H9 (cell line): Measurements from ENCODE around the gene ST8SIA5. TPM values are rescaled to one million over a fixed set of nuclear protein-coding genes. Genes with fewer than 3 reads are reported as not detected.

Experiments used
- DNase-seq: peaks from one replicate; pipeline ENCODE4 v3.0.0-alpha.2; 2017
- H2AFZ ChIP-seq: one replicate; pipeline ENCODE4 v1.6.1; 2013; ENCODE audit warnings: mild to moderate bottlenecking, low read length, control low read depth, moderate library complexity
- H2AK5ac ChIP-seq: 2 replicates; pipeline ENCODE4 v1.6.1; 2013; ENCODE audit warnings: low read length, control low read depth, mixed read lengths; ENCODE audit not compliant: insufficient read length
- H2BK120ac ChIP-seq: one replicate; pipeline ENCODE4 v1.6.1; 2013; ENCODE audit warnings: low read depth, mild to moderate bottlenecking, low read length, control low read depth, inconsistent platforms; ENCODE audit not compliant: poor library complexity, severe bottlenecking
- H2BK12ac ChIP-seq: 2 replicates; pipeline ENCODE4 v1.6.1; 2013; ENCODE audit warnings: low read length, control low read depth, mixed read lengths, low read depth; ENCODE audit not compliant: insufficient read length
- H2BK15ac ChIP-seq: 2 replicates; pipeline ENCODE4 v1.6.1; 2013; ENCODE audit warnings: low read depth, low read length, control low read depth
- H2BK20ac ChIP-seq: one replicate; pipeline ENCODE4 v1.6.1; 2013; ENCODE audit warnings: low read depth, mild to moderate bottlenecking, low read length, control low read depth, inconsistent platforms; ENCODE audit not compliant: poor library complexity, severe bottlenecking
- H2BK5ac ChIP-seq: 2 replicates; pipeline ENCODE4 v1.6.1; 2013; ENCODE audit warnings: low read length, control low read depth, mixed read lengths; ENCODE audit not compliant: insufficient read length
- H3K14ac ChIP-seq: 2 replicates; pipeline ENCODE4 v1.6.1; 2013; ENCODE audit warnings: low read length, control low read depth; ENCODE audit not compliant: insufficient read depth
- H3K18ac ChIP-seq: 2 replicates; pipeline ENCODE4 v1.6.1; 2013; ENCODE audit warnings: low read depth, mild to moderate bottlenecking, mixed read lengths, low read length, control low read depth; ENCODE audit not compliant: insufficient read length
- H3K23ac ChIP-seq: 2 replicates; pipeline ENCODE4 v1.6.1; 2013; ENCODE audit warnings: low read length, control low read depth, mixed read lengths, low read depth; ENCODE audit not compliant: insufficient read length
- H3K23me2 ChIP-seq: 2 replicates; pipeline ENCODE4 v1.6.1; 2013; ENCODE audit warnings: low read depth, mild to moderate bottlenecking, mixed read lengths, low read length, control low read depth; ENCODE audit not compliant: insufficient read length, poor library complexity, severe bottlenecking
- H3K27ac ChIP-seq: 2 replicates; pipeline ENCODE4 v1.5.1; 2013; ENCODE audit warnings: low read length, control low read depth, mixed read lengths, low read depth; ENCODE audit not compliant: insufficient read length
- H3K27me3 ChIP-seq: 2 replicates; pipeline ENCODE4 v1.6.1; 2013; ENCODE audit warnings: low read length, control low read depth, inconsistent platforms; ENCODE audit not compliant: insufficient read depth
- H3K4ac ChIP-seq: 2 replicates; pipeline ENCODE4 v1.6.1; 2013; ENCODE audit warnings: low read depth, mild to moderate bottlenecking, control low read depth, inconsistent platforms, low read length, moderate library complexity
- H3K4me1 ChIP-seq: 2 replicates; pipeline ENCODE4 v1.6.1; 2013; ENCODE audit warnings: low read length, control low read depth, inconsistent platforms; ENCODE audit not compliant: insufficient read depth
- H3K4me2 ChIP-seq: 2 replicates; pipeline ENCODE4 v1.6.1; 2013; ENCODE audit warnings: low read length, control low read depth, mixed read lengths; ENCODE audit not compliant: insufficient read length, insufficient read depth
- H3K56ac ChIP-seq: 2 replicates; pipeline ENCODE4 v1.6.1; 2013; ENCODE audit warnings: low read depth, mild to moderate bottlenecking, mixed read lengths, low read length, control low read depth; ENCODE audit not compliant: insufficient read length
- H3K79me1 ChIP-seq: 2 replicates; pipeline ENCODE4 v1.6.1; 2013; ENCODE audit warnings: low read depth, mild to moderate bottlenecking, moderate library complexity, low read length, control low read depth, inconsistent platforms; ENCODE audit not compliant: insufficient read depth, poor library complexity, severe bottlenecking
- H3K79me2 ChIP-seq: 2 replicates; pipeline ENCODE4 v1.6.1; 2013; ENCODE audit warnings: low read length, control low read depth, inconsistent platforms; ENCODE audit not compliant: insufficient read depth
- H3K9ac ChIP-seq: 2 replicates; pipeline ENCODE4 v1.6.1; 2013; ENCODE audit warnings: low read length, control low read depth, mixed read lengths; ENCODE audit not compliant: insufficient read length; ENCODE audit errors: extremely low read depth
- H3K9me3 ChIP-seq: one replicate; pipeline ENCODE4 v1.6.1; 2013; ENCODE audit warnings: low read depth, low read length, inconsistent platforms; ENCODE audit not compliant: control insufficient read depth
- H3T11ph ChIP-seq: one replicate; pipeline ENCODE4 v1.6.1; 2013; ENCODE audit warnings: mild to moderate bottlenecking, low read length, control low read depth, inconsistent platforms
- H4K20me1 ChIP-seq: one replicate; pipeline ENCODE4 v1.6.1; 2013; ENCODE audit not compliant: control insufficient read depth, insufficient read length, insufficient read depth
- H4K5ac ChIP-seq: 2 replicates; pipeline ENCODE4 v1.6.1; 2013; ENCODE audit warnings: low read depth, mild to moderate bottlenecking, mixed read lengths, low read length, control low read depth; ENCODE audit not compliant: insufficient read length
- H4K8ac ChIP-seq: replicated peaks from 2 replicates; pipeline ENCODE4 v1.6.1; 2013; ENCODE audit warnings: low read length, control low read depth, mixed read lengths, low read depth; ENCODE audit not compliant: insufficient read length
- H4K91ac ChIP-seq: 2 replicates; pipeline ENCODE4 v1.6.1; 2013; ENCODE audit warnings: low read depth, mild to moderate bottlenecking, moderate library complexity, mixed read lengths, low read length, control low read depth; ENCODE audit not compliant: insufficient read length
- H3K27ac Mint-ChIP-seq, 3 experiments: 2 replicates in 2 of 3; 3 replicates in 1 of 3; pipeline ENCODE4 v1.8.0; 2020 to 2021; ENCODE audit warnings: mixed read lengths in 3 of 3, mild to moderate bottlenecking in 1 of 3, moderate library complexity in 1 of 3
- H3K27me3 Mint-ChIP-seq: 2 replicates; pipeline ENCODE4 v1.8.0; 2021; ENCODE audit warnings: low read depth, mild to moderate bottlenecking, moderate library complexity, mixed read lengths
- H3K36me3 Mint-ChIP-seq, 3 experiments: 2 replicates in 2 of 3; 3 replicates in 1 of 3; pipeline ENCODE4 v1.8.0; 2020 to 2021; ENCODE audit warnings: low read depth in 3 of 3, mixed read lengths in 3 of 3; ENCODE audit not compliant: insufficient read depth in 1 of 3
- H3K4me1 Mint-ChIP-seq, 2 experiments: 2 replicates each; pipeline ENCODE4 v1.8.0; 2020; ENCODE audit warnings: mixed read lengths in 2 of 2
- H3K4me3 Mint-ChIP-seq, 2 experiments: 2 replicates in 1 of 2; 3 replicates in 1 of 2; pipeline ENCODE4 v1.8.0; 2020 to 2021; ENCODE audit warnings: mild to moderate bottlenecking in 2 of 2, mixed read lengths in 2 of 2, moderate library complexity in 1 of 2
- H3K9me3 Mint-ChIP-seq, 2 experiments: 2 replicates in 1 of 2; 3 replicates in 1 of 2; pipeline ENCODE4 v1.8.0; 2020; ENCODE audit warnings: mild to moderate bottlenecking in 2 of 2, mixed read lengths in 2 of 2, moderate library complexity in 1 of 2
- CTCF ChIP-seq: fragments of 200-600 bp; sonication (generic); conservative IDR thresholded peaks from 3 replicates; pipeline ENCODE4 v1.8.0; 2021; ENCODE audit warnings: antibody characterized with exemption, mild to moderate bottlenecking
- WGBS: extraction: QIAGEN DNeasy Blood & Tissue Kit; methylation state at CpG from one replicate; pipeline ENCODE4 v1.1.7; 2013; ENCODE audit warnings: missing lambda C conversion rate, low lambda C conversion rate, mixed read lengths; ENCODE audit not compliant: insufficient read length; ENCODE audit errors: extremely low coverage; 5-methylcytosine and 5-hydroxymethylcytosine counted together
- total RNA-seq: library from RNA; stranded (reverse); gene quantifications from 2 replicates; pipeline ENCODE4 v1.2.1, GENCODE V29; 2021

ST8SIA5 gene
- total RNA-seq, 1 experiment from 2014 or later = 0.63 TPM

GRCh38 chr18:46736736-46737135, 20.1 kb downstream of the ST8SIA5 start:
- no peak overlapping the region for H3K4me3 Mint-ChIP-seq
- Histone ChIP-seq H3K4me1 (no peaks in the 10 kb centered on the region; the same call in 1 of the 2 replicates), H3K9ac (no peak overlapping the region), H3T11ph (no peak overlapping the region), H4K8ac (no peak overlapping the region), H2AK5ac (no peak overlapping the region), H3K79me2 (no peaks in the 10 kb centered on the region), H2BK12ac (no peak overlapping the region), H3K79me1 (no peaks in the 10 kb centered on the region), H2BK20ac (no peak overlapping the region), H2AFZ (no peak overlapping the region), H2BK5ac (no peak overlapping the region), H3K23me2 (no peaks in the 10 kb centered on the region), H3K4me2 (no peak overlapping the region), H3K27ac (no peak overlapping the region), H4K91ac (no peak overlapping the region), H3K4ac (no peak overlapping the region), H4K20me1 (no peaks in the 10 kb centered on the region), H3K9me3 (no peaks in the 10 kb centered on the region), H4K5ac (no peak overlapping the region), H3K23ac (no peak overlapping the region), H3K18ac (no peak overlapping the region), H3K56ac (no peak overlapping the region), H3K27me3 (no peaks in the 10 kb centered on the region), H2BK15ac (no peak overlapping the region), H2BK120ac (no peak overlapping the region), H3K14ac (no peak overlapping the region)
- no peak overlapping the region for H3K27ac Mint-ChIP-seq
- peaks cover under 1% of the 10 kb centered on the region in 2 experiments; a peak in 4 of 5 replicates for H3K9me3 Mint-ChIP-seq
- peaks cover 0 to under 1% (median 0%) of the 10 kb centered on the region in 3 experiments; a peak in 2 of 7 replicates for H3K36me3 Mint-ChIP-seq
- no peak for DNase-seq
- WGBS = no CpG with 5 or more reads among the region's 4 CpGs
- no peaks in the 10 kb centered on the region; the same call in 1 of the 2 replicates for H3K27me3 Mint-ChIP-seq
- no peak for TF ChIP-seq CTCF
- peaks cover 0 to under 1% of the 10 kb centered on the region in 2 experiments; a peak in 1 of 4 replicates for H3K4me1 Mint-ChIP-seq
